Cardiac septum (tissue), 1 donor: Measurements from ENCODE around the gene CLC. TPM values are rescaled to one million over a fixed set of nuclear protein-coding genes. Genes with fewer than 3 reads are reported as not detected.
"Not testable (repeated sequence)": the region's sequence is repeated elsewhere in the genome, so short reads cannot be mapped to it uniquely, and the experiment has no call there.

Experiments
- DNase-seq: peaks from one replicate; pipeline ENCODE4 v3.0.0-alpha.2; 2020; ENCODE audit warnings: low spot score
- intact Hi-C: fragments of 100-400 bp; cut with DNase I; formaldehyde crosslinking; loops from one replicate; pipeline ENCODE4 v1.14.0; 2022
- long read RNA-seq: library from polyadenylated mRNA; unstranded; transcript quantifications from one replicate; pipeline ENCODE4 v2.0.0, GENCODE V29; 2021
- total RNA-seq: library from RNA; stranded (reverse); fragmentation: NEBNext Ultra II Directional; extraction: Animal tissue kit (Norgen Biotek cat#: 25700); gene quantifications from one replicate; pipeline ENCODE4 v1.2.1, GENCODE V29; 2021
- donor health status: DM: no; HTN: no; CAD: no.

CLC gene
- total RNA-seq: 0.94 TPM
- long read RNA-seq, partial matches to known transcripts: 0 of 1 reads
- long read RNA-seq, other reads (novel, unspliced or antisense): 0 of 1 reads

- DNase-seq: no peak
- intact Hi-C loops: no loop called here
These were observed at the start of gene CLC for GRCh38 chr19:39737891-39738290. TSS of gene CLC (minus strand) at chr19:39738029. CDS start at chr19:39737952, 77 bp downstream.

- intact Hi-C loops: no loop called here
- DNase-seq: no peak
These were observed 43.1 kb upstream of the CLC start for GRCh38 chr19:39780894-39781293.

GRCh38 chr19:39778763-39779162, 40.9 kb upstream of the CLC start, which contains the start of gene LEUTX:
TSS of gene LEUTX (plus strand) at chr19:39778854. CDS start at chr19:39778921, 67 bp downstream.
- no peak for DNase-seq
- intact Hi-C loops: no loop called here

GRCh38 chr19:39768786-39769185, 31.0 kb upstream of the CLC start:
- DNase-seq: no peak
- intact Hi-C loops: loop anchor here (5.0 kb wide), 1 partner anchor 74 kb away; no protein-coding TSS in a partner anchor

- intact Hi-C loops: loop anchor here (5.0 kb wide), 1 partner anchor 74 kb away; no protein-coding TSS in a partner anchor
- DNase-seq: no peak
These were observed 30.5 kb upstream of the CLC start for GRCh38 chr19:39768334-39768733.

GRCh38 chr19:39765091-39766076, 27.6 kb upstream of the CLC start:
- intact Hi-C loops: loop anchor here (5.0 kb wide), 1 partner anchor 77 kb away; no protein-coding TSS in a partner anchor
- no peak for DNase-seq

GRCh38 chr19:39761851-39762250, 24.0 kb upstream of the CLC start:
- intact Hi-C loops, DNase-seq: not testable (repeated sequence)

- no peak for DNase-seq
- intact Hi-C loops: no loop called here
These were observed 21.8 kb upstream of the CLC start for GRCh38 chr19:39759457-39760184.

- intact Hi-C loops: no loop called here
- no peak for DNase-seq
These were observed 17.1 kb upstream of the CLC start for GRCh38 chr19:39754971-39755370.

- DNase-seq: no peak
- intact Hi-C loops: no loop called here
These were observed 16.7 kb upstream of the CLC start for GRCh38 chr19:39754544-39754943.

- intact Hi-C loops: no loop called here
- DNase-seq: no peak
These were observed 15.0 kb upstream of the CLC start for GRCh38 chr19:39752795-39753194.

GRCh38 chr19:39752390-39752789, 14.6 kb upstream of the CLC start:
- no peak for DNase-seq
- intact Hi-C loops: no loop called here

- intact Hi-C loops: no loop called here
These were observed 12.2 kb upstream of the CLC start for GRCh38 chr19:39749981-39750380.

GRCh38 chr19:39746836-39747529, 9.2 kb upstream of the CLC start:
- no peak for DNase-seq
- intact Hi-C loops: no loop called here

More at GRCh38 chr19:39749981-39750380, 12.2 kb upstream of the CLC start:
- DNase-seq: no peak

- no peak for DNase-seq
- intact Hi-C loops: no loop called here
These were observed 7.8 kb upstream of the CLC start for GRCh38 chr19:39745643-39746042.

GRCh38 chr19:39740395-39740794, 2.6 kb upstream of the CLC start:
- no peak for DNase-seq
- intact Hi-C loops: no loop called here

GRCh38 chr19:39738814-39739213, 985 bp upstream of the CLC start:
- intact Hi-C loops: no loop called here
- no peak for DNase-seq

- DNase-seq: no peak
- intact Hi-C loops: no loop called here
These were observed 478 bp downstream of the CLC start for GRCh38 chr19:39737351-39737750.

GRCh38 chr19:39736088-39736487, 1.7 kb downstream of the CLC start:
- intact Hi-C loops: no loop called here
- no peak for DNase-seq

GRCh38 chr19:39735688-39736087, 2.1 kb downstream of the CLC start:
- no peak for DNase-seq
- intact Hi-C loops: no loop called here
